ENCODE measurements around the gene PAXX.

PAXX gene

DNA sequence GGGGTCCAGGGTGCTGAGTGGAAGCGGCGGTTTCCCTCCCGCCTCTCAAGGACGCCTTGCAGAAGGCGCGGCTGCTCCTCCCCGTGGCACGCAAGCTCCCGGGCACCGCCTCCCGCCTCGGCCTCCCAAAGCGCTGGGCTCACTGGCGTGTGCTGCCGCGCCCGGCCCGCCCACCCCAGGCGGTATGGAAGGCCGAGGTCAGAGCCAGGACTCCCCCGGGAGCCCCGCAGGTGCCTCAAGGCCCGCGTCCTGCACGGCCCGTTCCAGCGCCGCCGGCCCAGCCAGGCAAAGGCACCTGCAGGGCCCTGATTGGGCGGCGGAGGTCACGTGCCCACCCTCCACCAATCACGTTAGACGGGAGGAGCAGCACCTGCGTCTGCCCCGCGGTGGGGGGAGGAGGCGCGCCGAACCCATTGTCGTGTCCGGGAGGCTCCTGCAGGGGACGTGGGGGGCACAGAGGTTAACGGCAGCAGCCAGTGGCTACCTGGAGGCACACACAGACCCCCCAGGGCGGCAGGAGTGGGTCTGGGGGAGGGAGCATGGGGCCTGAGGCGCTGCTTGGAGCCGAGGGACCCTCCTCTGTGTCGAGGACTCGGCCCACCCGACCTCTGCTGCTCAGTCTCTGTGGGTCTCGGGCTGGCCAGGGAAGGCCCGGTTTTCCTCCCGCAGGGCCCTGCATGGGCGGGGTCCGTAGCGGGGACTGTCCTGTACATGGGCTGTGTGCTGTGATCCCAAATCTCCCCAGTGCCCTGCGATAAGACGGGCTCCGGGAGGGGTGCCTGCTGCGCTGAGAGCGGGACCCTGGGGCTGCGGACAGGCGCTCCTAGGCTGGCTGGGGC lies 42.2 kb upstream of the PAXX start:
- Histone ChIP-seq H3K79me1 (ENCODE audit: low read length) (no peaks in the 10 kb centered on the region), H3K56ac (ENCODE audit: low read length) (peak overlapping the region; percentile 85), H3K36me3 (ENCODE audit: control insufficient read depth, insufficient read depth, low read length) (no peaks in the 10 kb centered on the region), H3K18ac (ENCODE audit: low read length) (no peak overlapping the region), H3K27ac (ENCODE audit: low read depth, low read length) (peak overlapping the region; percentile 22), H2AK5ac (ENCODE audit: low read length) (no peak overlapping the region), H3K4me2 (ENCODE audit: low read length) (peak overlapping the region; percentile 73), H3K4me3 (ENCODE audit: low read length) (no peak overlapping the region), H2BK15ac (replicated peaks; ENCODE audit: low read depth) (no peak overlapping the region), H4K5ac (ENCODE audit: low read length) (no peak overlapping the region), H3K79me2 (ENCODE audit: control insufficient read depth, insufficient read depth, low read length) (no peaks in the 10 kb centered on the region), H3K9ac (ENCODE audit: low read length) (peak overlapping the region; percentile 62), H3K27me3 (ENCODE audit: insufficient read depth, low read length, poor library complexity) (no peaks in the 10 kb centered on the region), H2BK5ac (ENCODE audit: low read length) (no peak overlapping the region), H3K4me1 (ENCODE audit: control insufficient read depth, low read depth, low read length) (no peaks in the 10 kb centered on the region), H3K4ac (ENCODE audit: low read depth, low read length) (peak overlapping the region; percentile 8), H2BK120ac (ENCODE audit: low read depth, low read length) (no peak overlapping the region), H3K23ac (ENCODE audit: low read length) (no peak overlapping the region), H4K8ac (ENCODE audit: low read depth, low read length) (no peak overlapping the region)
- WGBS (ENCODE audit: extremely low coverage, insufficient coverage, low lambda C conversion rate) = no CpG with 5 or more reads among the region's 63 CpGs
- DNase-seq = peak; percentile 94

DNA sequence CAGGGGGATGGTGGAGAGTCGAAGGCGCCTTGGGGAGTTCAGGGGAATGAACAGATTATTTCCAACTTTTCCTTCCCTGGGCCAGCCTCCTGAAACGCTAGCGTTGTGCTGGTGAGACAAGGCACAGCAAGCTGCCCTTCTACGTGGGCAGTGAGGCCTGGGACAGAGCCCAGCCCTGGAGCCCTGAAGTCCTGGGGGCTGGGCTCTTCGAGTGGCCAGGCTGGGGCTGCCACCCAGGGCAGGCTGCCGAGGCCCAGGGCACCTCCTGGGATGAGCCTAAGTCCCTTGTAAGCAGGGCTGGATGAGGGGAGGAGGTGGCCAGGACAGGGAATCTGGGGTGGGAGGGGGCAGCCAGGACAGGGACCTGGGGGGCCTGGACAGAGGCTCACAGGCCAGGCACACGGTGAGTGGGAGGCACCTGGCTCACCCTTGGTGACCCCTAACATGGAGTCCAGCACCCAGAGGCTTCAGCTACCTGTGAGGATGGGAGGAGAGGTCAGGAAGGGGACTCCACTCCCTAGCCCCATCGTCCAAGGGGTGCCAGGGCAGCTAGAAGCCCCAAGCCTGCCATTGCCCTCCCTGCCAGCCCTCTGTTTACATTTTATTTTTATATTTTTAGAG lies 41.5 kb upstream of the PAXX start:
- DNase-seq = no peak
- Histone ChIP-seq H3K79me2 (ENCODE audit: control insufficient read depth, insufficient read depth, low read length) (no peaks in the 10 kb centered on the region), H4K8ac (ENCODE audit: low read depth, low read length) (no peak overlapping the region), H3K23ac (ENCODE audit: low read length) (no peak overlapping the region), H3K79me1 (ENCODE audit: low read length) (no peaks in the 10 kb centered on the region), H2BK120ac (ENCODE audit: low read depth, low read length) (no peak overlapping the region), H2BK15ac (replicated peaks; ENCODE audit: low read depth) (no peak overlapping the region), H3K4me1 (ENCODE audit: control insufficient read depth, low read depth, low read length) (no peaks in the 10 kb centered on the region), H3K4me3 (ENCODE audit: low read length) (no peak overlapping the region), H2AK5ac (ENCODE audit: low read length) (no peak overlapping the region), H3K27ac (ENCODE audit: low read depth, low read length) (no peak overlapping the region), H3K9ac (ENCODE audit: low read length) (peak overlapping the region; percentile 62), H3K56ac (ENCODE audit: low read length) (peak overlapping the region; percentile 80), H3K4ac (ENCODE audit: low read depth, low read length) (peak overlapping the region; percentile 8), H3K36me3 (ENCODE audit: control insufficient read depth, insufficient read depth, low read length) (no peaks in the 10 kb centered on the region), H4K5ac (ENCODE audit: low read length) (no peak overlapping the region), H3K18ac (ENCODE audit: low read length) (no peak overlapping the region), H3K27me3 (ENCODE audit: insufficient read depth, low read length, poor library complexity) (no peaks in the 10 kb centered on the region), H2BK5ac (ENCODE audit: low read length) (no peak overlapping the region), H3K4me2 (ENCODE audit: low read length) (no peak overlapping the region)
- WGBS (ENCODE audit: extremely low coverage, insufficient coverage, low lambda C conversion rate) = no CpG with 5 or more reads among the region's 9 CpGs

DNA sequence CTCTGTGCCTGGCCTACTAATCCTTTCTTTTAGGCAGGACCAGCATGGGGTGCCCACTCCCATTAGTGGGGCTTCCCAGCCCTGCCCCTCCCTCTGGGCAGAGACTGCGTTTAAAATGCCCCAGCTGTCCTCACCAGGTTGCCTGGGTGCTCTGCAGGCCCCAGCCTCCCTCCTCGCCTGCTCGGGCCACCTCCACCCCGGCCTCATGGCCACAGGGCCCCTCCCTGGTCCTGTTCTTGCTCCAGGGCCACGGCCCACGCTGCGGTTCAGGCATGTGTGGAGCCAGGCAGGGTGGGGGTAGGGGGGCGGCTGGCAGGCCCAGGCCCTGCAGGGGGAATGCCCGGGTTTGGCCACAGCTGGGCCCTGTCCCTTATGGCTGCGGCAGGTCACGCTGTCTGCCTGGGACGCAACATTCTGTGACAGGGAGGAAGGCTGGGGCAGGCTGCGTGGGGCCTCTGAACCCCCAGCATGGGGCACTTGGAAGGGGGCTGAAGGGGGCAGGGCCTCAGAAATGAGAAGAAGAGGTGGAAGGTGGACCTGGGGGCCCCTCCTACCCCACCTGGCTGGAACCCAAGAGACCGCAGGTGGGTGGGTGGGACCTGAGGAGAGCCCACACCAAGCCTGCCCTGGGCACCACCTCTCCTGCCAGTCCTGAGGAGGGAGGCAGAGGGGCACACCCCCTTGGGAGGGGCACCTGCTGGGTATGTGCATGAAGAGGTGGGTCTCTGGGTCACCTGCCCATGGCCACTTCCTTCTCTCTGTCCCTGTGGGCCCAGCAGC lies 40.5 kb upstream of the PAXX start, which contains the start of gene LCN12:
LCN12 (plus strand) TSS at position 733 of the 780 bp plus-strand sequence. CDS start 55 bp downstream, outside the sequence.
- no peak within 1 kb of the TSS for H3K9ac ChIP-seq (ENCODE audit: low read length)
- H3K4me2 ChIP-seq (ENCODE audit: low read length) = no peak within 1 kb of the TSS
- no peak within 1 kb of the TSS for H4K5ac ChIP-seq (ENCODE audit: low read length)
- WGBS (ENCODE audit: extremely low coverage, insufficient coverage, low lambda C conversion rate) = no CpG with 5 or more reads among the region's 14 CpGs
- no peaks in the 10 kb centered on the region for H3K36me3 ChIP-seq (ENCODE audit: control insufficient read depth, insufficient read depth, low read length)
- H3K23ac ChIP-seq (ENCODE audit: low read length) = no peak within 1 kb of the TSS
- H2BK120ac ChIP-seq (ENCODE audit: low read depth, low read length) = no peak within 1 kb of the TSS
- no peak within 1 kb of the TSS for H2BK5ac ChIP-seq (ENCODE audit: low read length)
- H3K4me1 ChIP-seq (ENCODE audit: control insufficient read depth, low read depth, low read length) = no peaks in the 10 kb centered on the region
- no peak within 1 kb of the TSS for H3K18ac ChIP-seq (ENCODE audit: low read length)
- H3K4me3 ChIP-seq (ENCODE audit: low read length) = no peak within 1 kb of the TSS
- H3K79me1 ChIP-seq (ENCODE audit: low read length) = no peaks in the 10 kb centered on the region
- H3K4ac ChIP-seq (ENCODE audit: low read depth, low read length) = no peak within 1 kb of the TSS
- H3K79me2 ChIP-seq (ENCODE audit: control insufficient read depth, insufficient read depth, low read length) = no peaks in the 10 kb centered on the region
- H4K8ac ChIP-seq (ENCODE audit: low read depth, low read length) = no peak within 1 kb of the TSS
- no peak within 1 kb of the TSS for H2BK15ac ChIP-seq (replicated peaks; ENCODE audit: low read depth)
- H2AK5ac ChIP-seq (ENCODE audit: low read length) = no peak within 1 kb of the TSS
- no peaks in the 10 kb centered on the region for H3K27me3 ChIP-seq (ENCODE audit: insufficient read depth, low read length, poor library complexity)
- H3K56ac ChIP-seq (ENCODE audit: low read length) = no peak within 1 kb of the TSS
- H3K27ac ChIP-seq (ENCODE audit: low read depth, low read length) = no peak within 1 kb of the TSS
- DNase-seq = no peak

- Histone ChIP-seq H3K4me2 (ENCODE audit: low read length) (no peak overlapping the region), H3K4ac (ENCODE audit: low read depth, low read length) (no peak overlapping the region), H3K9ac (ENCODE audit: low read length) (no peak overlapping the region), H4K5ac (ENCODE audit: low read length) (no peak overlapping the region), H3K79me1 (ENCODE audit: low read length) (no peaks in the 10 kb centered on the region), H3K56ac (ENCODE audit: low read length) (no peak overlapping the region), H3K4me3 (ENCODE audit: low read length) (no peak overlapping the region), H2BK15ac (replicated peaks; ENCODE audit: low read depth) (no peak overlapping the region), H3K79me2 (ENCODE audit: control insufficient read depth, insufficient read depth, low read length) (no peaks in the 10 kb centered on the region), H3K27ac (ENCODE audit: low read depth, low read length) (no peak overlapping the region), H3K27me3 (ENCODE audit: insufficient read depth, low read length, poor library complexity) (no peaks in the 10 kb centered on the region), H3K23ac (ENCODE audit: low read length) (no peak overlapping the region), H3K36me3 (ENCODE audit: control insufficient read depth, insufficient read depth, low read length) (no peaks in the 10 kb centered on the region), H4K8ac (ENCODE audit: low read depth, low read length) (no peak overlapping the region), H2BK5ac (ENCODE audit: low read length) (no peak overlapping the region), H2BK120ac (ENCODE audit: low read depth, low read length) (no peak overlapping the region), H2AK5ac (ENCODE audit: low read length) (no peak overlapping the region), H3K18ac (ENCODE audit: low read length) (no peak overlapping the region), H3K4me1 (ENCODE audit: control insufficient read depth, low read depth, low read length) (no peaks in the 10 kb centered on the region)
- WGBS (ENCODE audit: extremely low coverage, insufficient coverage, low lambda C conversion rate) = no CpG with 5 or more reads among the region's 15 CpGs
- DNase-seq = no peak
Observed at GRCh38 chr9:136952321-136952850, 39.8 kb upstream of the PAXX start.

DNA sequence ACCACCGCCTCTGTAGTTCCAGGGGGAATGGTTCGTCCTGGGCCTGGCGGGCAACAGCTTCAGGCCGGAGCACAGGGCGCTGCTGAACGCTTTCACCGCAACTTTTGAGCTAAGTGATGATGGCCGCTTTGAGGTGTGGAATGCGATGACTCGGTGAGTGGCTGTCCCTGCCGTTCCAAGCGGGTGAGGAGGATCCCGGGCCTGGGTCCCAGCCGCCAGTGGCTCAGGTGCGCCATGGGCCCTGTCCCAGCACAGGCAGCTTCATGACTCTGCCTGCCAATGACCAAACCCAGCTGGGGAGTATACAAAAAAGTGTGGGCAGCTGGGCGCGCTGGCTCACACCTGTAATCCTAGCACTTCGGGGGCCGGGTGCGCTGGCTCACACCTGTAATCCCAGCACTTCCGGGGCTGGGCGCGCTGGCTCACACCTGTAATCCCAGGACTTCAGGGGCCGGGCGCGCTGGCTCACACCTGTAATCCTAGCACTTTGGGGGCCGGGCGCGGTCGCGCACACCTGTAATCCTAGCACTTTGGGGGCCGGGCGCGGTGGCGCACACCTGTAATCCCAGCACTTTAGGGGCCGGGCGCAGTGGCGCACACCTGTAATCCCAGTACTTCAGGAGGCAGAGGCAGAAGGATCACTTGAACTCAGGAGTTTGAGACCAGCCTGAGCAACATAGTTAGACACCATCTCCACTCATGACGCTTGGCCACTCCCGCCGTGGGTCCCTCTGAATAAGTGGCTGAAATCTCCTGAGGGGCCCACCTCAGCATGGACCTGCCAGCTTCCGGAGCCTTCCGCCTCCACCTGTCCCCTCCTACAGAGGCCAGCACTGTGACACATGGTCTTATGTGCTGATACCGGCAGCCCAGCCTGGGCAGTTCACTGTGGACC lies 39.1 kb upstream of the PAXX start:
- no peak for DNase-seq
- Histone ChIP-seq H2BK15ac (replicated peaks; ENCODE audit: low read depth) (no peak overlapping the region), H2BK120ac (ENCODE audit: low read depth, low read length) (no peak overlapping the region), H3K4me2 (ENCODE audit: low read length) (no peak overlapping the region), H3K4ac (ENCODE audit: low read depth, low read length) (no peak overlapping the region), H3K79me2 (ENCODE audit: control insufficient read depth, insufficient read depth, low read length) (no peaks in the 10 kb centered on the region), H4K5ac (ENCODE audit: low read length) (no peak overlapping the region), H4K8ac (ENCODE audit: low read depth, low read length) (no peak overlapping the region), H3K27ac (ENCODE audit: low read depth, low read length) (no peak overlapping the region), H2BK5ac (ENCODE audit: low read length) (no peak overlapping the region), H3K4me3 (ENCODE audit: low read length) (no peak overlapping the region), H3K56ac (ENCODE audit: low read length) (no peak overlapping the region), H3K27me3 (ENCODE audit: insufficient read depth, low read length, poor library complexity) (no peaks in the 10 kb centered on the region), H3K9ac (ENCODE audit: low read length) (no peak overlapping the region), H3K18ac (ENCODE audit: low read length) (no peak overlapping the region), H3K4me1 (ENCODE audit: control insufficient read depth, low read depth, low read length) (no peaks in the 10 kb centered on the region), H2AK5ac (ENCODE audit: low read length) (no peak overlapping the region), H3K23ac (ENCODE audit: low read length) (no peak overlapping the region), H3K79me1 (ENCODE audit: low read length) (no peaks in the 10 kb centered on the region), H3K36me3 (ENCODE audit: control insufficient read depth, insufficient read depth, low read length) (no peaks in the 10 kb centered on the region)
- no CpG with 5 or more reads among the region's 44 CpGs for WGBS (ENCODE audit: extremely low coverage, insufficient coverage, low lambda C conversion rate)
